Measurements from ENCODE around the gene CDH3. TPM values are rescaled to one million over a fixed set of nuclear protein-coding genes. Genes with fewer than 3 reads are reported as not detected.

The CDH3 gene
- polyA plus RNA-seq, 2 of the 4 experiments (the other 2 are of a cell fraction) = 0.08 to 0.25 TPM

DNA sequence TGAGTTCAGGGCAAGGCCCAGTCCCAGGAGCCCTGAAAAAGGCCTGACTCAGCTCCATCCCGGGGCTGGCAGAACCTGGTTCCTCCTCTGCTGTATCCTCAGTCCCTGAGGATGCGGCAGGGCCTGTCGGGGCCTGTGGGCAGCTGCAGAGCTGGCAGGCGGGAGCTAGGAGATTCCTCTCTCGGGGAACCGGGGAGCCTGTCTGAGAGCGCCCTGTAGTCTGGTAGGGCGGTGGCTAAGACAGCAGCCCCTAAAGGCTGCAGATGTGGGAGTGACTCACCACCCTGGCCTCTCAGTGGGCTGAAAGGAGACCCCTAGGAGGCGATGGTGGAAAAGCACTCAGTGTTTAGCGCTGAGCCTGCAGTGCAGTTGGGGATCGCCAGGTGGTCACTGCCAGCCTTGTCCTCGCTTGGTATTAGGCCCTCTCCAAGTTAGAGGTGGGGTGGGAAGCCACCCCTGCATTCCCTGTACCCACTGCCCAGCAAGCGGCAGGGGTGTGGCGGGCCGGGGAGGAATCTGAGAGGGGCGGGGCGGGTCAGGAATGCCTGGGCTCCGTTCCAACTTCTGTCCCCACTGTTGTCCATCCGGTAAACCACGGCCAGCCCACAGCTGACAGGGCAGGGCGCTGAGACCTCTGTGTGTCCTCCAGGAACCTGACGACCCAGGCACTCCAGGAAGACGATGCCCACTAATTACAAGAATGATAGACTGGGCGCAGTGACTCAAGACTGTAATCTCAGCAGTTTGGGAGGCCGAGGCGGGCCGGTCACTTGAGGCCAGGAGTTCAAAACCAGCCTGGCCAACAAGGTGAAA, 62.4 kb downstream of the CDH3 start:
- H3K4me1 ChIP-seq = peaks cover 20% of the 10 kb centered on the region
- H3K4me2 ChIP-seq = peak overlapping the region; percentile 59
- DNase-seq (ENCODE audit: low read depth in 1 of 2, low spot score in 1 of 2) = peak; percentile 89
- CTCF ChIA-PET = interaction anchor here (0.6 to 2.1 kb wide), 24 partner anchors 10 to 680 kb away, joined by 3 to 28 read pairs (median 4); no protein-coding TSS in a partner anchor
- peak; percentile 79 to 85 for ATAC-seq
- no peaks in the 10 kb centered on the region for H3K9me3 ChIP-seq
- H3K4me3 ChIP-seq = no peak overlapping the region
- TF ChIP-seq NPAS2 (CRISPR knock-in tag; IDR thresholded peaks at IDR 0.05; ENCODE audit: borderline replicate concordance) (no peak), RAD21 (conservative IDR thresholded peaks at IDR 0.05 in 1 of 2, IDR thresholded peaks at IDR 0.05 in 1 of 2) (peak; percentile 47 to 54; a peak in 4 of 5 replicates), ESRRA (IDR thresholded peaks at IDR 0.05; ENCODE audit: borderline replicate concordance, low read length) (0 out of 2 replicates have a peak, but pooled peaks have one; percentile 22), POLR2AphosphoS2 (conservative IDR thresholded peaks at IDR 0.05; ENCODE audit: low read length) (no peak), FOSL2 (IDR thresholded peaks at IDR 0.05) (0 out of 2 replicates have a peak, but pooled peaks have one; percentile 13), FOSL2 (CRISPR knock-in tag; IDR thresholded peaks at IDR 0.05) (peak; percentile 81), MAFK (IDR thresholded peaks at IDR 0.05; ENCODE audit: partially characterized antibody) (peak; percentile 86), CEBPB (IDR thresholded peaks at IDR 0.05) (no peak), JUN (IDR thresholded peaks at IDR 0.05) (peak in 1 of 2 experiments; percentile 26; a peak in 1 of 5 replicates), SMC3 (IDR thresholded peaks at IDR 0.05) (peak; percentile 56; the same call in 1 of the 3 replicates)
- TF ChIP-seq, protein P1, sequence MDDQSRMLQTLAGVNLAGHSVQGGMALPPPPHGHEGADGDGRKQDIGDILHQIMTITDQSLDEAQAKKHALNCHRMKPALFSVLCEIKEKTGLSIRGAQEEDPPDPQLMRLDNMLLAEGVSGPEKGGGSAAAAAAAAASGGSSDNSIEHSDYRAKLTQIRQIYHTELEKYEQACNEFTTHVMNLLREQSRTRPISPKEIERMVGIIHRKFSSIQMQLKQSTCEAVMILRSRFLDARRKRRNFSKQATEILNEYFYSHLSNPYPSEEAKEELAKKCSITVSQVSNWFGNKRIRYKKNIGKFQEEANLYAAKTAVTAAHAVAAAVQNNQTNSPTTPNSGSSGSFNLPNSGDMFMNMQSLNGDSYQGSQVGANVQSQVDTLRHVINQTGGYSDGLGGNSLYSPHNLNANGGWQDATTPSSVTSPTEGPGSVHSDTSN (IDR thresholded peaks at IDR 0.05) = 0 out of 2 replicates have a peak, but pooled peaks have one; percentile 5
- TF ChIP-seq, protein P2, sequence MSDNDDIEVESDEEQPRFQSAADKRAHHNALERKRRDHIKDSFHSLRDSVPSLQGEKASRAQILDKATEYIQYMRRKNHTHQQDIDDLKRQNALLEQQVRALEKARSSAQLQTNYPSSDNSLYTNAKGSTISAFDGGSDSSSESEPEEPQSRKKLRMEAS (IDR thresholded peaks at IDR 0.05) = peak; percentile 51; the same call in 1 of the 2 replicates
- H3K27ac ChIP-seq = peak overlapping the region; percentile 76 to 95
- WGBS (ENCODE audit: missing lambda C conversion rate) = 8% methylated on average over 13 of the region's 27 CpGs
- FAIRE-seq = no peak
- POLR2A ChIA-PET = interaction anchor here (1.2 kb wide), 1 partner anchor 140 kb away, joined by 4 read pairs; no protein-coding TSS in a partner anchor

DNA sequence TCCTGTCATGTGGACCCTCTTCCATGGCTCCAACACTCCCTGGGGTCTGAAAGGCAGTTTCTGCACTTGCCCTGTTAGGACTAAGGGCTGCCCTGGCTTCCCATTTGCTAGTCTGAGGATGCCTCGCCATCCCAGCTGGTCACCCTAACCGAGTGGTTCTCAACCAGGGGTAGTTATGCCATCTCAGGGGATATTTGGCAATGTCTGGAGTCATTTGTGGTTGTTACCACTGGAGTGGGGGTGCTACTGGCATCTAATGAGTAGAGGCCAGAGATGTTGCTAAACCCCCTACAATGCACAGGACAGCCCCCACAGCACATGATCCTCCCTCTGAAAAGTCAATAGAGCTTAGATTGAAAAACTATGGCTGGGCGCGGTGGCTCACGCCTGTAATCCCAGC, 65.1 kb downstream of the CDH3 start:
- DNase-seq (ENCODE audit: low read depth in 1 of 2, low spot score in 1 of 2) (no peak), ATAC-seq (no peak), FAIRE-seq (no peak)
- POLR2A ChIA-PET = no interaction called here
- peak overlapping the region in 1 of 2 experiments; percentile 48; a peak in 1 of 6 replicates for H3K27ac ChIP-seq
- peaks cover 20% of the 10 kb centered on the region for H3K4me1 ChIP-seq
- TF ChIP-seq KDM5A (IDR thresholded peaks at IDR 0.05) (no peak), HOXB13 (CRISPR knock-in tag; IDR thresholded peaks at IDR 0.05; ENCODE audit: low read depth) (no peak), MAFK (IDR thresholded peaks at IDR 0.05; ENCODE audit: partially characterized antibody) (no peak), JUNB (IDR thresholded peaks at IDR 0.05) (no peak), HOXB5 (CRISPR knock-in tag; IDR thresholded peaks at IDR 0.05) (no peak), JUN (IDR thresholded peaks at IDR 0.05) (no peak), HDAC2 (IDR thresholded peaks at IDR 0.05) (no peak), ZSCAN20 (CRISPR knock-in tag; IDR thresholded peaks at IDR 0.05) (no peak), PHF8 (IDR thresholded peaks at IDR 0.05; ENCODE audit: borderline replicate concordance, low read depth) (no peak), SMC3 (IDR thresholded peaks at IDR 0.05) (no peak)
- TF ChIP-seq, protein P3, sequence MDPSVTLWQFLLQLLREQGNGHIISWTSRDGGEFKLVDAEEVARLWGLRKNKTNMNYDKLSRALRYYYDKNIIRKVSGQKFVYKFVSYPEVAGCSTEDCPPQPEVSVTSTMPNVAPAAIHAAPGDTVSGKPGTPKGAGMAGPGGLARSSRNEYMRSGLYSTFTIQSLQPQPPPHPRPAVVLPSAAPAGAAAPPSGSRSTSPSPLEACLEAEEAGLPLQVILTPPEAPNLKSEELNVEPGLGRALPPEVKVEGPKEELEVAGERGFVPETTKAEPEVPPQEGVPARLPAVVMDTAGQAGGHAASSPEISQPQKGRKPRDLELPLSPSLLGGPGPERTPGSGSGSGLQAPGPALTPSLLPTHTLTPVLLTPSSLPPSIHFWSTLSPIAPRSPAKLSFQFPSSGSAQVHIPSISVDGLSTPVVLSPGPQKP (IDR thresholded peaks at IDR 0.05; ENCODE audit: low read depth, low read length) = no peak
- TF ChIP-seq, protein P4, sequence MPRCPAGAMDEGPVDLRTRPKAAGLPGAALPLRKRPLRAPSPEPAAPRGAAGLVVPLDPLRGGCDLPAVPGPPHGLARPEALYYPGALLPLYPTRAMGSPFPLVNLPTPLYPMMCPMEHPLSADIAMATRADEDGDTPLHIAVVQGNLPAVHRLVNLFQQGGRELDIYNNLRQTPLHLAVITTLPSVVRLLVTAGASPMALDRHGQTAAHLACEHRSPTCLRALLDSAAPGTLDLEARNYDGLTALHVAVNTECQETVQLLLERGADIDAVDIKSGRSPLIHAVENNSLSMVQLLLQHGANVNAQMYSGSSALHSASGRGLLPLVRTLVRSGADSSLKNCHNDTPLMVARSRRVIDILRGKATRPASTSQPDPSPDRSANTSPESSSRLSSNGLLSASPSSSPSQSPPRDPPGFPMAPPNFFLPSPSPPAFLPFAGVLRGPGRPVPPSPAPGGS (IDR thresholded peaks at IDR 0.05) = no peak
- TF ChIP-seq, protein P5, sequence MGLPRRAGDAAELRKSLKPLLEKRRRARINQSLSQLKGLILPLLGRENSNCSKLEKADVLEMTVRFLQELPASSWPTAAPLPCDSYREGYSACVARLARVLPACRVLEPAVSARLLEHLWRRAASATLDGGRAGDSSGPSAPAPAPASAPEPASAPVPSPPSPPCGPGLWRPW (IDR thresholded peaks at IDR 0.05) = no peak
- H3K9me3 ChIP-seq = no peaks in the 10 kb centered on the region
- H3K4me2 ChIP-seq = no peak overlapping the region
- WGBS (ENCODE audit: missing lambda C conversion rate) = 83% methylated on average over 5 of the region's 5 CpGs
- H3K4me3 ChIP-seq = no peak overlapping the region
- CTCF ChIA-PET = interaction anchor here (0.6 to 1.5 kb wide), 4 partner anchors 28 to 421 kb away, joined by 3 to 4 read pairs (median 3); no protein-coding TSS in a partner anchor
